ENCODE results near the gene RER1.

RER1 gene

DNA sequence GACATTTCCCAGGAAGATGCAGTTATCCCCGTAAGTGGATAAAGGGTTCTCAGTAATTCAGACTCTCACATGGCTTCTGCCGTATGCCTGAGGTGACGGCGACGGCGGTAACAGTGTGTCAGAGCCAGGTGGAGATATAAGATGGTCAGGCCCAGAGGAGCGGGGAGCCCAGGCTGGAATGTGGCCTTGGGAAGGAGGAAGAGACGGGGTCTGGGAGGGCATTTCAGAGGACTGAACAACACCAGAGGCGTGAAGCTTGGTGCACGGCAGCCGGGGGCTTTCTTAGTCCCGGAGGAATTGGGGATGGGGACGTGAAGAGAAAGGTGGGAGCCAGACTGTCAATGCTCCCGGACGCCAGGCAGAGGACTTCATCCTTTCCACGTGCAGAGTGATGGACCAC lies 1.0 kb downstream of the RER1 start:
- DNase-seq: no peak

DNA sequence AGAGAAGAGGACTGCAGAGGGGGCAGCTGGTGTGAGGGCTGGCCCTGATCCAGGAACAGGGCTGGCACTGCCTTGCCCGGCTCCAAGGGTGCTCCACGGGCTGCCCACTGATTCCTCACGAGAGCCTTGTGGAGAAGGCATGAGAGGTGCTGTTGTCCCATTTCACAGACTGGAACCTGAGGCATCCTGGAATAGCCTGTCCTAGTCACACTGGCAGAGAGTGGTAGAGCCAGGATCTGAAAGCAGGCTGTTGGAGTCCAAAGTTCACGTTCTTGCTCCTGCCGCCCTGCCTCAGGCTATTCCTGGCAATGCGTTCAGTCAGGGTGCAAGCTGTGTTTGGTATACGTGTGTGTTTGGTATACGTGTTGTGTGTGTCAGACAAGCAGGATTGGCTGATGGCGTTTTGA lies 1.8 kb downstream of the RER1 start:
- no peak for DNase-seq

DNA sequence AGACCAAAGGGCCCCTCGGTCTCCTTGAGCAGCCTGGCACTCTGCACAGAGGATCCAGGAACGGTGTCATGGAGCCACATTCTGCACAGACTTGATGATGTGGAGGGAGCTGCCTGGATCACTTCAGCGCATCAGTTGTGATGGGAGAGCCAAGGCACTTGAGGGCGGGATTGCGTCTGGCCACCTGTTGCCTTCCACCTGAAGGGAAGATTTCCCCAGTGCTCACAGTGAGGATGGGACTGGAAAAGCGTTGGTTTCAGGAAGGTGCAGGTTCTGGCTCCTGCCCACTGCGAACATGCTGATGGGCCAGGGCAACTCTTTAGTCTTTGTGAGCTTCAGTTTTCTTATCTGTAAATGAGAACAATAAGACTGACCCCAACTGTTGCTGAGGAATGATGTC lies 2.6 kb downstream of the RER1 start:
- no peak for DNase-seq

DNA sequence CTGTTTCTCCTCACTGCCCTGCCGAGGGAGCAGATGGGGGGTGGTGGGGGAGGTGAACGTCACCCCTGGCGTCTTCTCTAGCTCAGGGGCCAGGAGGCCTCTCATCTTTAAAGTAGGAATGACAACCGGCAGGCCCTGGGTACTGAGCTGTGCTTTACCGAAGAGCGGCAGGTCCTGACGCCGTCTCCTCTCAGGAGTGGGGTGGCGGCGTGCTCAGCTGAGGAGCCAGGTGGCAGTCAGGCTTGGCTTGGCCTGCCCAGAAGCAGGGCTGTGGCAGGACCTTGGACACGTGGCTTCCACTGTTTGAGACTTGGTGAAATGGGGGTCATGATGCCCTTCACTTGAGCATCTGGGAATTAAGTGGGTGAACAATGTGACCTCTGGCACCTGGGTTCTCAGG lies 3.1 kb downstream of the RER1 start:
- no peak for DNase-seq

DNA sequence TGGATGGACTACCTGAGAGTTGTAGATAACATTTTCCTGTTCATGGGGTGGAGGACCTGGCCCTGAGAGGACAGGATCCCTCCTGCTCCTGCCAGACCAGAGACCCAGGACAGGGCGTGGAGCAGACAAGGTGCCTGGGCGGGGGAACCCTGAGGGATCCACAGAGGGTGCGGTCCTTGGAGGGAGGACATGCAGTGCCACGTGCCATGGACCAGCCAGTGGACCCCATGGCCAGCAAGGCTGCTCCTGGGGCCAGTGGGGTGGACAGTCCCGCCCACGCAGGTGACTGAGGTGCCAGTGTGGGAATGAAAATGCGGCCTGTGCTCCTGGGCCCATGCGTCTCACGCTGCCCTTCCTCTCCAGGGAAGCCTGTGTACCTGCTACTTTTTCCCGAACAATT lies 3.6 kb downstream of the RER1 start:
- no peak for DNase-seq

DNA sequence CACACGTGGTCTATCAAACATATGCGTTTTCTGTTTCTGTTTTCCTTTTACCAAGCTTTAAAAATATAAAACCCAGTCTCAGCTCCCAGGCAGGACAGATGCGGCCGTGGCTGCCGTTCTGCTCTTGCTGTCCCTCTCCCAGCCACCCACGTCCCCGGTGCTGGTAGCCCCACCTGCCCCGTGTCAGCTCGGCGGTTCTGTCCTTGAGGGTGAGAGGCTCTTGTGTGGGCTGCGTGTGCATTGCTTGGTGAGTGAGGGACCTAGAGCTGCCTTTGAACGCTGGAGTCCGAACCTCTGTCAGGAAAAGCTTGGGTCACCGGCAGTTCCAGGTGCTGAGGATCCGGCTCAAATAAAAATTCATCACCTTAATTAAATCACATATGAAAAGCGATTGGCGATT lies 4.4 kb downstream of the RER1 start:
- DNase-seq: no peak

DNA sequence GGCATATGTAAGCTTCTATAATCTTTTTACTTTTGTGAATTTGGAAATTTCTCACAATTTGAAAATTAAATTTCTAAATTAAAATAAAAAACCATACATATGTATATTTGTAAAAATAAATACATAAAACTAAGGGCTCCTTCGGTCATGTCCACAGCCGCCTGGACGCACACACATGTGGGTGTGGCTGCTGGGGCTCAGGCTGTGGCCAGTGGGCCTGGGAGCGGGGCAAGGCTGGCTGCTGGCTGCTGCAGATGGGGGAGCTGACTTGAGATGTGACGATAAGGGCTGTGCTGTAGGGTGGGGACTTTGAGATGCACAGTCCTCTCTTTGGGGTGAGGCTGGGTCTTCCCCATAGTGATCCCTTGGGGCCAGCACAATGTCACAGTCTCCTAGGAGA lies 4.8 kb downstream of the RER1 start:
- DNase-seq: no peak

DNA sequence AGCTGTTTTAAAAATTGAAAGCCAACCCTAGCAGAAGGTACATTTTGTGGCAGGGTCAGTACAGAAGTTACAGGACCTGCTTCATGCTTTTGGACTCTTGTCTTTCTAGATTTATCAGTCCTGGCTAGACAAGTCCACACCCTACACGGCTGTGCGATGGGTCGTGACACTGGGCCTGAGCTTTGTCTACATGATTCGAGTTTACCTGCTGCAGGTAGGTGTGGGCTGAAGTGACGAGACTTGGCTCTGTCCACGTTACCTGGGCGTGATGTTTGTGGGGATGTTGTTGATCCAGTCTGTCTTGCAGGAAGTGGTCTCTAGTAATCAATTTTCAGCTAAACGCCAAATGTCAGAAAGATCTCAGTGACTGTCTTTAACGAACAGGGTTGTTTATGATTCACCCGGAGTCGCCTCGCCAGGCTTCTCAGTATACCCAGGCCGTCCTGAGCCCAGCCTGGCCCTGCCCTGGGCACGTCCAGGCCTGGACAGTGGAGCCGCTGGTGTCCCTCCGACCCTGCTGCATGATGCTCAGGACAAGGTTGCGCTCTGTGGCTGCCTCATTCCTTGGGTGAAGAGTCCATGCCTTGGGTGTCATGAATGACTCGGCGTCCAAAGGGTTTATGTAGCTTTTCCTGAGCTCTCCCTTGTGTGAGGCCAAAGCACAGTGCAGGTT lies 5.5 kb downstream of the RER1 start:
- DNase-seq: no peak

DNA sequence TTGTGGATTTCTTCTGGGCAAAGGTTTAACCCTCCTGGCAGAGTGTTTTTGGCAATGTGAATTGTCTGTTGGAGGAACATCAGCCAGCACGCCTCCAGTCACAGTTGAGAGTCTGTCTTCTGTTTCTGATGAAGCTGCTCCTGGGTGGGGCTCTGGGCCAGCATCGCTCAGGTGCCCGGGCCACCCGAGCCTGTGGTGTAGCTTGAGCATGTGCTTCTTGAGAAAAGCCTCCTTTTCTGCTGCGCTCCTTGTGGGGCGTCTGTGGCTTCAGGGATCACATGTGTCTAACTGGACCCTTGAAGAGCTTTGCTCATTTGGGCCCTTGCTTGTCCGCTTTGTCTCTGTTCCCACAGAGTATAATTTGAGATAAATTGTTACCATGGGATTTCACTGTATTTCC lies 7.2 kb downstream of the RER1 start:
- no peak for DNase-seq

DNA sequence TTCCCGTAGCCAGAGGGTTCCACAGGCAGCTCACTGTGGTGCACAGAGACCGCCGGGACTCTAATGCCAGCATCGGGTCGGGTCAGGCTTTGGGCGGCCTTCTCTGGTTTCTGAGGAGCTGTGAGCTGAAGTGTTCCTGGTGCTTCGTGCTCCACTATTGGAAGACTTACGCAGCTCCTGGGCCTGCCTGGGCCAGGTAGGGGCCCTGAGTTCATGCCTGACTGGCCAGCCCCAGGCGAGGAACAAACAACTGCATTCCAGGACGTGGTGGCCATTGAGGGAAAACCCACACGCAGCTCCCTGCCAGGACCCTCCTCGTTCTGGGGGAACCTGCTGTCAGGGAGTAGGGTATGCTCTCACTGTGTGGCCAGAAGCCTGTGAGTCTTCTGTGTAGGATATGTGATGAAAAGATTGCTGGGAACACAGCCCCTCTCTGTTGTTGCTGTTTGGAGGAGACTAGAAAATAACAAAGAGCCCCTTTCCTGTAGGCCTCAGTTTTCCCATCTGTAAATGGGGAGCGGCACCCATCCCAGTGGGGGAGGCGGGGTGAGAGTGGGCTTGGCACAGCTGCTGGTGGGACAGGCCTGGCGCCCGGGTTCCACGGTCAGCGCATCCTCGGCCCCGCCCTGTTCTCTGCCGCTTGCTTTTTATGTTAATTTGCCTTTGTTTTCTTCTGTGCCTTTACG lies 8.4 kb downstream of the RER1 start:
- no peak for DNase-seq

DNA sequence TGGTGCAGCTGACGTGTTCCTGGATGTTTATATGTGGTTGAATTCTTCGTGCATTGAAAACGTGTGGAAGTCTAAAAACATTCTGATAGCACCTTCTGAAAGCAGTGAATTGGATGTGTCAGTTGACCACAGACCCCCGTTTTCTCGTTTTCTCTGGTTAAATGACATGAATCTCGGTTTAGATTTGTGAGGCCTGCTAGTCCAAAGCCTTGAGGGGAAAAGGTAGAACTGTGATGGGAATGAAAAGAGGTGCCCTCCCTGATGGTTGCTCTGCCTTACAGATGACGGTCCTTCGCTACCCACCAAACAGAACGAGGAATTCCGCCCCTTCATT lies 8.9 kb downstream of the RER1 start:
- no peak for DNase-seq

DNA sequence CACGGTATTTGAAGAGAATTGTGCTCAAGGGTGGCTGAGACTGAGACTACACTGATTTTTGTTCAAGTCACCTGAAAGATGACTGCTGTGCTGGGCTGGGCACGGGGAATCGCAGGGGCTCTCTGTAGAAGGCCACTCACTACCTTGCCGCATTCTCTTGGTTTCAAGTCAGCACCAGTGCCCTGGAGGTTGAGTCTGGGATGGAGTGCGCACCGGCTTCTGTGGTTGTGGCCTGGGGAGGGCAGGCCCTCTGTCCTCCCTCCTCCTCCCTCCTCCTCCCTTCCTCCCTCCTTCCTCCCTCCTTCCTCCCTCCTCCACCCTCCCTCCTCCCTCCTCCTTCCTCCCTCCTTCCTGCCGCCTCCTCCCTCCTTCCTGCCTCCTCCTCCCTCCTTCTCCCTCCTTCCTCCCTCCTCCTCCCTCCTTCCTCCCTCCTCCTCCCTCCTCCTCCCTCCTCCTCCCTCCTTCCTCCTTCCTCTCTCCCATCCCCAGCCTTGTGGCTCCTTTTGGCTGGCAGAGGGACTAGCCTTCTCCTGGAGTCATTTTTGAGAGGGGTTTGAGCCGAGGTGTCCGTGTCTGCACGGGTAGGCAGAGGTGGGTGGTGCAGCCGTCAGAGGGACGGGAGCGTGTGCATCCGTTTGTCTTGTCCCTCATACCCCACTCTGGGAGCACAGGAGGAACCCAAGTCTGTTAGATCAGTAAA lies 9.5 kb downstream of the RER1 start:
- no peak for DNase-seq

DNA sequence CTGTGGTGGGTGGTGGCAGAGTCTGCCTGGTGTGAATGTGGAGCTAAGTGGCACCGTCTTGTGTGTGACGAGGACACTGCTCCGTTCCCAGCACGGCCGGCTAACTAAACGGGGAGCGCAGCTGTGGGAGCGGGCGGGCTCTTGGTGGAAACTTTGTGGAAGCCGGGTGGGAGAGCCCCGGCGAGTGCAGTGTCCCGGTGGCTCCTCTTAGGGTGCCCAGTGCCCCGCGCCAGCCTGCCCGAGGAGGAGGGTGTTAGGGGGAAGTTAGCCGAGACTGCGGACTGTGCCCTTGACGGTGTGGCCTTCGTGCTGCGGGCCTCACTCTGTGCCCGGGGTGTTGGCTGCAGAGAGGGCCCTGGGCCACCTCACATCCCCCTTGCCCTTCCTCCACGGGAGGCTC lies 10.8 kb downstream of the RER1 start:
- DNase-seq: no peak

DNA sequence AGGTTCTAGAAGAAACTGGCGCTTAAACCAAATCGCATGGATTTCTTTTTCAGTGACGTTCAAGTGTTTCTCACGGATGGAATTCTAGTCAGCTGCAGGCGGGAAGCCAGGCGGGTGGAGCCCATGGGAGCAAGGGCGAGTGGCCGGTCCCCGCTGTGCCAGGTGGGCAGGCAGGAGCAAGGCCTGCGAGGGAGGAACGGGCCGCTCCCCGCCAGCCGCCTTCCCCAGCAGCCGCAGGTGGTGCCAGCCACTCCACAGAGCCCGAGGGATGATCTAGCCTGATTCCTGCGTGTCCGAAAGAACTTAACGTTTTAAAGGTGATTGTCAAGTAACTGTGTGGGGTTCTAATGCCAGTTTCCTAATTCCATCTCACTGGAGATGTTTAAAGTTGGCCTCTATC lies 11.6 kb downstream of the RER1 start:
- DNase-seq: no peak

DNA sequence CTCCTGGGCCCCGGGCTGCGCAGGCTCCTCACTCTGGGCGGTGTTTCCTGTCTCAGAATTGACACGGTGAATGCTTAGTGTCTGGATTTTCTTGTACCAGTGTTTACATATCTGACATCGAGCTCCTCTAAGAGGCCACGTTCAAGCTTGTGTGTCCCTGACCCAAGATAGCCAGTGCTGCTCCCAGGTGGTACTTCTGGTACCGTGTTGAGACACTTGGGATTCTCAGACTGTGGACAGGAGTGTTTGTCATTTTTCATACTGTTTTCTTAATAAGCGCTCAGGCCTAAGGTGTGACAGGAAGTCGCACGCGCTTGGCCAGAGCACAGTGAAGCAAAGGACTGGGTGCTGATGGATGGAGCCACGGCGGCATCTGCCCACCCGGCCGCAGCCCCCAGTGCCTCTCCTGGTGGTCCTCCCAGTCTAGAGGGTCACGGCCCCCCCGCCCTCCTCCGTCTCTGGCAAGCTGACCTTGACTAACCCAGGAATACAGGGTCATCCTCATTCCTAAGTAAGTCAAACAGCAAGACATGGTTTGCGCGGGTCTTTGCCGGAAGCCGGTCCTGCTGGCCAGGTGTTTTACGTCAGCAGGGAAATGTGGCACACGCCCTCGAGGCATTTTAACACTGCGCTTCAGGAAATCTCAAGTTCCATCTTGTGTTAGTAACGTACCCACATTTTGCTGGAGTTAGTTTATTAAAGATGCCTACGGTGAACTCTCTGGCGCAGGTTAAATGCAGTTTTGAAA lies 12.7 kb downstream of the RER1 start:
- no peak for DNase-seq

DNA sequence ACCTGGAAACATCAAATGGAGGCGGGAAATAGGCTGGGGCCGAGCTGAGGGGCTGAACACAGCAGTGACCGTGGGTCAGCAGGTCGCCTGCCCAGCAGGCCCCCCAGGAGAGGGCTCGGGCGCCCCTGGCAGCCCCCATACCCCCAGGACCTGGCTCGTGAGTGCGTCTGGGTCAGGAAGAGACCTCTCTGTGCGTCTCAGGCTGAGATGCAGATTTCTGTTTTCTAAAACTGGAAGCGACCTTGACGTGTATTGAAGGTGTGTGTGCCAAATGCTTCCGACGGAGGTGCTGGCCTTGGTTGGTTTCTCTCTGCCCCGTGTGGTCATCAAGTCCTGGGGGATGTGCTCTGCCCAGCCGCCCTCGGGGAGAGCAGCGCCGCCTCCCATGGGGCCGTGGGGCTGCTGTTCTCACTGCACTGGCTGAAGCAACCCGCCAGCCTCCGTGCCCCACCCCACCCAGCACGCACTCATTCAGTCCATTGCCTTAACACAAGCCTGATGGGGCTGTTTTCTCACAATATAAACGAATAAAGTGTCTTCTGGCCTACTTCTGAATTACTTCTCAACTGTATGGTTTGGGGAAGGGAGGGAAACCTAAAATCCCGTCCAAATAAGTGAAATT lies 13.4 kb downstream of the RER1 start:
- DNase-seq: no peak

DNA sequence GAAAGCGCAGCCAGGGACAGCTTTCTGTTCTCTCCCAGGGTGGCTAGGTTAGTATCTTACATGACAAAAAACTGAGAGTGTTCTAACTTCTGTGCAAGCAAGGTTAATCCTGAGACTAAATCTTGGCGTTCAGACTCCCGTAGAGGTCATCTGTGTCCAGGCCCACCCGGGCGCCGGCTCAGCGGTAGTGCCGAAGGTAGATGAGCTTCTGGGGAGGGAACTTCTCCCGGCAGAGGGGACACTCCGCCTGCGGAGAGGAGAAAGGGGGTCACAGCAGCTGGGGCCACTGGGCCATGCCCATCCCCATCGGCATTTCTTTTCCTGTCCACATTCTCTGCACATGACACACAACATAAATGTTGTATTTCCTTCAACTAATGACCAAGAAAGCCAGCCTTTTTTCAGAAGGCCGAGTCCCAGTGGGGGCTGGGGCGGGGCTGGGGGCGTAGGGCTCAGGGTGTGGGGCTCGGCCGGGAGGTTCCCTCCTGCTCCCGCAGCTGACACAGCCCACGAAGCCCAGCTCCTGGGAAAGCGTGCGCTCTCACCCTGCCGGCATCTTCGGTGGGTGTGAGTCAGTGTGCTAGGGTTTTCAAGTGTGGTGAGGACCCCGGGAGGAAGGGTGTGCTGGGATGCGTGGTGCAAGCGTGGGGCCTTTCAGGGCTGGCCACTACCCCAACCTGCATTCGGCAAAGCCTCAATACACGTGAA lies 14.1 kb downstream of the RER1 start:
- no peak for DNase-seq

DNA sequence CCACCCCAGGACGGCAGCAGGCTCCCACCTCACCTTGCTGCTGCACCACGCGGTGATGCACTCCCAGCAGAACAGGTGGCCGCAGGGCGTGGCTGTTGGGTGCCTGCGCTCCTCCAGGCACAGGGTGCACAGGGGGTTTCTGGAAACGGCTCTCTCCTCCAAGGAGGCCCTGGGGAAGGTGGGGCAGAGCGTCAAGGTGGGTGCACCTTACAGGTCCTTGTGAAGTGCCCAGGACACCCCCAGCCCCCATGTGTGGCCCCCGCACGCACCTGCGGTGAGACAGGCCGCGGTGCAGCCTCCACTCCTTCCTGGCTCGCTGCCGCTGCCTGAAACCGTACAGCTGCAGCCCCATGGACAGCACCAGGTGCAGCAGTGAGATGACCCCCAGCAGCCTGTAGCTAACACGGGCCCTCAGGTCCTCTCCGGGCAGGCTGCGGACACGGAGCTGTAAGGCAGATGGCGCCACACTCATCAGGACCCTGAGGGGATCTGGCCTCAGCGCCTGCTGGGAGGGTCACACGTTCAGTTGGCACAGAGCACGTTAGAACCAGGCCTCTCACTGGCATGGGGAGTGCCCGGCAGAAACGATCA lies 14.9 kb downstream of the RER1 start:
- DNase-seq: peak; percentile 55

DNA sequence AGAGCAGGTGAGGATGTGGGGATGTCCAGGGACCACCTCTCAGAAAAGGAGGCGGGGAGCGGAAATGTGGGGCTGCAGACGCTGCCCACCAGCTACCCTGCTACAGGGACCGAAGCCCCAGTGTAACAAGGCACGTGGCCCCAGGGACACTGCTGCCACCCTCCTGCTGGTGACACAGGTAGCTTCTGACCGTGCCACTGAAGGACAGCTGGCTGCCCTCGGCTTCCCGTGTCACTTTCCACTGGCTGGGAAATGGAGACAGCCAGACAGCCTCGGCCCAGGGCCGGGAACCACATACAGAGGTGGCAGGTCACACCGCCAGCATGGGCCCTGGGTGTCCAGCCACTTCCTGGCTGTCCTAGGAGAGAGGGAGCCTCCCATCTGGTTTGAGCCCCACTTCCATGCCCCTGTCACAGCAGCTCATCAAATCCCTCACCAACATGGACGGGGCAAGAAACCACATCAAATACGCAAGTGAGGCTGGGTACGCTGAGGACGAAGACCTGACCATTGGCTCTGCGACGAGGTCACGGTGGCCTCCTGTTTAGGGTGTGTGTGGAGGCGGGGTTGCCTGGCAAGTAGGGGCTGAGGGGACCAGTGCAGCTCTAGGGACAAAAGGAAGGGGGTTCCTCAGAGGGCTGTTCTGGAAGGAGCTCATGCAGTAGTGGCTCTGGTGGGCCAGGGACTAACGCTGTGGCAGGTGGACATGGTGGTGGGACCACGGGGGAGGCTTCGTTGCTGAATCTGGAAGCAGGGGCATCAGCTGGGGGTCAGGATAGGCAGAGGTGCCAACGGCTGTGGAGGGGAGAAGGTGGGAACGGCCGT lies 15.7 kb downstream of the RER1 start:
- no peak for DNase-seq

DNA sequence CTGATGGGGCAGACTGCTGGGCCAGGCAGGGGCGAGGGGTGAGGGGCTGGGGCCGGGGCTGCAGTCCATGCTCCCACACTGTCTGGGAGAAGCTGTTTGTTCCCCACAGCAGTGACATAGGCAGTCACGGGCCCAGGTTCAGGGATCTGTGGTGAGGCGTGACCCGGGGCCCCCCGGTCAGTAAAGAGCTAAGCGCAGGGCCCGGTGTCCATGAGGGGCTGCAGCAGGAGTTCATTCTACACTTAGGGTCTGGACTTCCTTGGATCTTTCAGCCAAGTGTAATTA lies 16.3 kb downstream of the RER1 start:
- no peak for DNase-seq

DNA sequence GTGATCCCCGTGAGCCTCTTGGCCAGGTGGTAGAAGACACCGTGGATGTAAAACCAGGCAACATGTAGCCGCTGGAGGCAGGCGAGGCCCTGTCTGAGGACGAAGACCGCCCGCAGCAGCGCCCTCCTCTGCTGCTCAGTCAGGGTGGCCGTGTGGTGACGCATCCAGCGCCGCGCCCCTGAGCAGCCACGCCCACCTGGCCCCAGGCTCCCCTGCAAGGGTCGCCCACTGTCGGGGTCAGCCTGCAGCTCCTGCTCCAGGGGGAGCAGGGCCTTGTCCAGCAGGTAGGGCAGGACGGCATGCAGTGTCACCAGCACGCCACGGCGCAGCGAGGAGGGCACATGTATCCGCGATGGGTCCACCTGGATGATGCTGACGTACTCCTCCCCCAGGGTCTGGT lies 16.8 kb downstream of the RER1 start:
- DNase-seq: no peak

DNA sequence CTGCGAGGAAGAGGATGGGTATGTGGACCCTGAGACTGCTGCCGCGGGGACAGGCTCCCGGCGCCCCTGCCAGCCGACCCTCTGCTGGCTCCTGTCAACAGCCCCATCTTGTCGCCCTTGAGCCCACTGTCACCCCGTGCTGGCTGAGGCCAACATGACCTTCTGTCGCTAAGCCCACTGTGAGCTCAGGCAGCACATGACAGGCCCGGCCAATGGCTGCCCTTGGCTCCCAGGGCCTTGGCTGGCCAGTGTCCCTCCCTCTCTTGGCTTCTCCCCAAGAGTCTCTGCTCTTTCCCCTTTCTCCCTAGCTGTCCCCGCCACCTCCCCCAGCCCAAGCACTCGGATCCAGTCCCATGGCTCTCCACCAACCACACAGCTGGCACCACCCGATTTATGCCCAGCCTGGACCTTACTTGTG lies 17.2 kb downstream of the RER1 start:
- no peak for DNase-seq
